Heart left ventricle (tissue), 13 donors: ENCODE results near the gene INO80.

Experiments used
- CTCF ChIP-seq, 12 donors: fragments of 200-600 bp; sonication (generic) in 4 of 12; IDR thresholded peaks; one replicate each; pipeline versions ENCODE4 v1.5.0 to v1.8.0; 2018 to 2022; ENCODE audit warnings: antibody characterized with exemption in 12 of 12, mild to moderate bottlenecking in 5 of 12
- POLR2A ChIP-seq, 2 donors: fragments of 450-650 bp; IDR thresholded peaks; one replicate each; pipeline ENCODE4 v1.6.1; 2017; ENCODE audit warnings: antibody characterized with exemption in 2 of 2, mild to moderate bottlenecking in 2 of 2, moderate library complexity in 2 of 2
- donor health status: ischemic (EF 13 %, LVEDD 7.1; RV severe dilation, severe dysfunction).
- donor health status: DM: no; HTN: yes; CAD: no.
- donor health status: DM: no; HTN: no; CAD: no.
- donor health status: ischemic (EF 25% LVEDD 6.9; RV normal size, moderate dysfunction).
- donor health status: ischemic (EF 25% LVEDD 5.7; RV mildly dilated, moderate dysfunction).
- donor health status: ischemic (EF 35%, LVEDD 5.7; RV mildly dilated, moderate dysfunction).
- donor health status: nonischemic (EF 11% LVEDD 7.7; RV severe dilation, severe dysfunction).
- donor health status: DM: yes; HTN: yes; CAD: no.
- donor health status: PGD.
- donor health status: ischemic (EF 29% LVEDD 5.4; RV normal size, mild dysfunction).
- donor health status: nonischemic (EF 23%, LVEDD 6.1; RV moderate dilation, normal function).

- no peak for TF ChIP-seq CTCF (IDR thresholded peaks at IDR 0.05)
- TF ChIP-seq POLR2A (IDR thresholded peaks at IDR 0.05): no peak
These were observed 173.2 kb downstream of the INO80 start for GRCh38 chr15:40942878-40943277.
